ENCODE results near the gene CPSF3.

Gene CPSF3

GRCh38 chr2:9406529-9407362 is 16.7 kb upstream of the CPSF3 start:
- Histone ChIP-seq H3K27me3 (replicated peaks; ENCODE audit: control insufficient read depth, insufficient read depth, low read length, poor library complexity, severe bottlenecking) (no peaks in the 10 kb centered on the region), H3K9me3 (ENCODE audit: control insufficient read depth, low read length) (no peaks in the 10 kb centered on the region), H3K4me3 (ENCODE audit: insufficient read depth, low read depth, low read length, poor library complexity, severe bottlenecking) (no peak overlapping the region), H3K4me1 (ENCODE audit: control insufficient read depth, insufficient read depth, low read length, poor library complexity, severe bottlenecking) (no peaks in the 10 kb centered on the region), H3K27ac (ENCODE audit: insufficient read depth, low read length, poor library complexity, severe bottlenecking) (no peak overlapping the region), H3K36me3 (ENCODE audit: control insufficient read depth, insufficient read depth, low read length) (peaks cover 19% of the 10 kb centered on the region)
- DNase-seq, result no peak

- DNase-seq, result no peak
- H3K9me3 ChIP-seq (ENCODE audit: control insufficient read depth, low read length), result no peaks in the 10 kb centered on the region
- peaks cover 25% of the 10 kb centered on the region for H3K36me3 ChIP-seq (ENCODE audit: control insufficient read depth, insufficient read depth, low read length)
- no peak overlapping the region for H3K27ac ChIP-seq (ENCODE audit: insufficient read depth, low read length, poor library complexity, severe bottlenecking)
- no peaks in the 10 kb centered on the region for H3K27me3 ChIP-seq (replicated peaks; ENCODE audit: control insufficient read depth, insufficient read depth, low read length, poor library complexity, severe bottlenecking)
- no peaks in the 10 kb centered on the region for H3K4me1 ChIP-seq (ENCODE audit: control insufficient read depth, insufficient read depth, low read length, poor library complexity, severe bottlenecking)
- H3K4me3 ChIP-seq (ENCODE audit: insufficient read depth, low read depth, low read length, poor library complexity, severe bottlenecking), result no peak overlapping the region
Measured at GRCh38 chr2:9407363-9407811, 16.1 kb upstream of the CPSF3 start.

- H3K27me3 ChIP-seq (replicated peaks; ENCODE audit: control insufficient read depth, insufficient read depth, low read length, poor library complexity, severe bottlenecking), result no peaks in the 10 kb centered on the region
- no peaks in the 10 kb centered on the region for H3K4me1 ChIP-seq (ENCODE audit: control insufficient read depth, insufficient read depth, low read length, poor library complexity, severe bottlenecking)
- H3K4me3 ChIP-seq (ENCODE audit: insufficient read depth, low read depth, low read length, poor library complexity, severe bottlenecking), result no peak overlapping the region
- no peak overlapping the region for H3K27ac ChIP-seq (ENCODE audit: insufficient read depth, low read length, poor library complexity, severe bottlenecking)
- no peaks in the 10 kb centered on the region for H3K9me3 ChIP-seq (ENCODE audit: control insufficient read depth, low read length)
- peaks cover 27% of the 10 kb centered on the region for H3K36me3 ChIP-seq (ENCODE audit: control insufficient read depth, insufficient read depth, low read length)
- no peak for DNase-seq
Measured at GRCh38 chr2:9408641-9409151, 14.8 kb upstream of the CPSF3 start.

GRCh38 chr2:9410108-9410507 is 13.3 kb upstream of the CPSF3 start:
- no peaks in the 10 kb centered on the region for H3K4me1 ChIP-seq (ENCODE audit: control insufficient read depth, insufficient read depth, low read length, poor library complexity, severe bottlenecking)
- H3K27me3 ChIP-seq (replicated peaks; ENCODE audit: control insufficient read depth, insufficient read depth, low read length, poor library complexity, severe bottlenecking), result no peaks in the 10 kb centered on the region
- no peak overlapping the region for H3K27ac ChIP-seq (ENCODE audit: insufficient read depth, low read length, poor library complexity, severe bottlenecking)
- no peak for DNase-seq
- H3K36me3 ChIP-seq (ENCODE audit: control insufficient read depth, insufficient read depth, low read length), result peaks cover 27% of the 10 kb centered on the region
- no peak overlapping the region for H3K4me3 ChIP-seq (ENCODE audit: insufficient read depth, low read depth, low read length, poor library complexity, severe bottlenecking)
- H3K9me3 ChIP-seq (ENCODE audit: control insufficient read depth, low read length), result no peaks in the 10 kb centered on the region

- DNase-seq, result no peak
- Histone ChIP-seq H3K4me1 (ENCODE audit: control insufficient read depth, insufficient read depth, low read length, poor library complexity, severe bottlenecking) (no peaks in the 10 kb centered on the region), H3K36me3 (ENCODE audit: control insufficient read depth, insufficient read depth, low read length) (peaks cover 19% of the 10 kb centered on the region), H3K9me3 (ENCODE audit: control insufficient read depth, low read length) (no peaks in the 10 kb centered on the region), H3K27ac (ENCODE audit: insufficient read depth, low read length, poor library complexity, severe bottlenecking) (no peak overlapping the region), H3K27me3 (replicated peaks; ENCODE audit: control insufficient read depth, insufficient read depth, low read length, poor library complexity, severe bottlenecking) (no peaks in the 10 kb centered on the region), H3K4me3 (ENCODE audit: insufficient read depth, low read depth, low read length, poor library complexity, severe bottlenecking) (no peak overlapping the region)
Measured at GRCh38 chr2:9412781-9413180, 10.7 kb upstream of the CPSF3 start.

GRCh38 chr2:9415516-9416169 is 7.8 kb upstream of the CPSF3 start:
- Histone ChIP-seq H3K36me3 (ENCODE audit: control insufficient read depth, insufficient read depth, low read length) (peaks cover 17% of the 10 kb centered on the region), H3K27me3 (replicated peaks; ENCODE audit: control insufficient read depth, insufficient read depth, low read length, poor library complexity, severe bottlenecking) (no peaks in the 10 kb centered on the region), H3K9me3 (ENCODE audit: control insufficient read depth, low read length) (no peaks in the 10 kb centered on the region), H3K4me1 (ENCODE audit: control insufficient read depth, insufficient read depth, low read length, poor library complexity, severe bottlenecking) (no peaks in the 10 kb centered on the region), H3K27ac (ENCODE audit: insufficient read depth, low read length, poor library complexity, severe bottlenecking) (no peak overlapping the region), H3K4me3 (ENCODE audit: insufficient read depth, low read depth, low read length, poor library complexity, severe bottlenecking) (no peak overlapping the region)
- no peak for DNase-seq

- Histone ChIP-seq H3K4me3 (ENCODE audit: insufficient read depth, low read depth, low read length, poor library complexity, severe bottlenecking) (no peak overlapping the region), H3K36me3 (ENCODE audit: control insufficient read depth, insufficient read depth, low read length) (peaks cover 15% of the 10 kb centered on the region), H3K9me3 (ENCODE audit: control insufficient read depth, low read length) (no peaks in the 10 kb centered on the region), H3K27me3 (replicated peaks; ENCODE audit: control insufficient read depth, insufficient read depth, low read length, poor library complexity, severe bottlenecking) (no peaks in the 10 kb centered on the region), H3K4me1 (ENCODE audit: control insufficient read depth, insufficient read depth, low read length, poor library complexity, severe bottlenecking) (no peaks in the 10 kb centered on the region), H3K27ac (ENCODE audit: insufficient read depth, low read length, poor library complexity, severe bottlenecking) (no peak overlapping the region)
- DNase-seq, result no peak
Measured at GRCh38 chr2:9416267-9416961, 7.0 kb upstream of the CPSF3 start.

- Histone ChIP-seq H3K4me3 (ENCODE audit: insufficient read depth, low read depth, low read length, poor library complexity, severe bottlenecking) (no peak overlapping the region), H3K27me3 (replicated peaks; ENCODE audit: control insufficient read depth, insufficient read depth, low read length, poor library complexity, severe bottlenecking) (no peaks in the 10 kb centered on the region), H3K4me1 (ENCODE audit: control insufficient read depth, insufficient read depth, low read length, poor library complexity, severe bottlenecking) (peaks cover 3% of the 10 kb centered on the region), H3K27ac (ENCODE audit: insufficient read depth, low read length, poor library complexity, severe bottlenecking) (no peak overlapping the region), H3K9me3 (ENCODE audit: control insufficient read depth, low read length) (no peaks in the 10 kb centered on the region), H3K36me3 (ENCODE audit: control insufficient read depth, insufficient read depth, low read length) (peaks cover 13% of the 10 kb centered on the region)
- no peak for DNase-seq
Measured at GRCh38 chr2:9416962-9417316, 6.5 kb upstream of the CPSF3 start.

- no peak overlapping the region for H3K27ac ChIP-seq (ENCODE audit: insufficient read depth, low read length, poor library complexity, severe bottlenecking)
- no peaks in the 10 kb centered on the region for H3K27me3 ChIP-seq (replicated peaks; ENCODE audit: control insufficient read depth, insufficient read depth, low read length, poor library complexity, severe bottlenecking)
- peaks cover 11% of the 10 kb centered on the region for H3K4me1 ChIP-seq (ENCODE audit: control insufficient read depth, insufficient read depth, low read length, poor library complexity, severe bottlenecking)
- no peak for DNase-seq
- H3K9me3 ChIP-seq (ENCODE audit: control insufficient read depth, low read length), result no peaks in the 10 kb centered on the region
- H3K4me3 ChIP-seq (ENCODE audit: insufficient read depth, low read depth, low read length, poor library complexity, severe bottlenecking), result no peak overlapping the region
- peaks cover 6% of the 10 kb centered on the region for H3K36me3 ChIP-seq (ENCODE audit: control insufficient read depth, insufficient read depth, low read length)
Measured at GRCh38 chr2:9417725-9418124, 5.7 kb upstream of the CPSF3 start.

GRCh38 chr2:9418746-9419145 is 4.7 kb upstream of the CPSF3 start:
- H3K4me3 ChIP-seq (ENCODE audit: insufficient read depth, low read depth, low read length, poor library complexity, severe bottlenecking), result no peak overlapping the region
- H3K27ac ChIP-seq (ENCODE audit: insufficient read depth, low read length, poor library complexity, severe bottlenecking), result no peak overlapping the region
- no peaks in the 10 kb centered on the region for H3K27me3 ChIP-seq (replicated peaks; ENCODE audit: control insufficient read depth, insufficient read depth, low read length, poor library complexity, severe bottlenecking)
- peaks cover 6% of the 10 kb centered on the region for H3K36me3 ChIP-seq (ENCODE audit: control insufficient read depth, insufficient read depth, low read length)
- peaks cover 12% of the 10 kb centered on the region for H3K4me1 ChIP-seq (ENCODE audit: control insufficient read depth, insufficient read depth, low read length, poor library complexity, severe bottlenecking)
- DNase-seq, result no peak
- H3K9me3 ChIP-seq (ENCODE audit: control insufficient read depth, low read length), result no peaks in the 10 kb centered on the region
